SK-N-SH (cell line): ENCODE measurements around the gene PRM1.

Source experiments
- GATA2 ChIP-seq: sonication (generic); formaldehyde crosslinking; IDR thresholded peaks from 2 replicates; pipeline ENCODE4 v1.5.0; 2020; ENCODE audit warnings: mild to moderate bottlenecking, missing genetic modification reagents
- NFIC ChIP-seq: IDR thresholded peaks from 2 replicates; pipeline ENCODE4 v1.4.0; 2012; ENCODE audit warnings: borderline replicate concordance
- RAD21 ChIP-seq: IDR thresholded peaks from 2 replicates; pipeline ENCODE4 v1.6.1; 2012; ENCODE audit warnings: mild to moderate bottlenecking, low read length
- RFX5 ChIP-seq: IDR thresholded peaks from 2 replicates; pipeline ENCODE4 v1.6.1; 2012; ENCODE audit warnings: mild to moderate bottlenecking, improper control_type of control experiment, low read length
- YY1 ChIP-seq: IDR thresholded peaks from 2 replicates; pipeline ENCODE4 v1.4.0; 2012; ENCODE audit warnings: low read depth, mild to moderate bottlenecking
- TF ChIP-seq, protein P1 (sequence below): IDR thresholded peaks from 2 replicates; pipeline ENCODE4 v1.4.0; 2012; ENCODE audit warnings: low read depth, borderline replicate concordance
- TF ChIP-seq, protein P2 (sequence below): fragments of 150-350 bp; IDR thresholded peaks from 2 replicates; pipeline ENCODE4 v1.6.1; 2017; ENCODE audit warnings: antibody characterized with exemption, low read length, low read depth, borderline replicate concordance
- TF ChIP-seq, protein P3 (sequence below): fragments of 200-600 bp; sonication (generic); IDR thresholded peaks from 2 replicates; pipeline ENCODE4 v1.6.1; 2017; ENCODE audit warnings: antibody characterized with exemption, mild to moderate bottlenecking, moderate library complexity
- TF ChIP-seq, protein P4 (sequence below): IDR thresholded peaks from 2 replicates; pipeline ENCODE4 v1.4.0; 2012; ENCODE audit warnings: low read depth, borderline replicate concordance
- TF ChIP-seq, protein P5 (sequence below): IDR thresholded peaks from 2 replicates; pipeline ENCODE4 v1.4.0; 2012; ENCODE audit warnings: low read depth

DNA sequence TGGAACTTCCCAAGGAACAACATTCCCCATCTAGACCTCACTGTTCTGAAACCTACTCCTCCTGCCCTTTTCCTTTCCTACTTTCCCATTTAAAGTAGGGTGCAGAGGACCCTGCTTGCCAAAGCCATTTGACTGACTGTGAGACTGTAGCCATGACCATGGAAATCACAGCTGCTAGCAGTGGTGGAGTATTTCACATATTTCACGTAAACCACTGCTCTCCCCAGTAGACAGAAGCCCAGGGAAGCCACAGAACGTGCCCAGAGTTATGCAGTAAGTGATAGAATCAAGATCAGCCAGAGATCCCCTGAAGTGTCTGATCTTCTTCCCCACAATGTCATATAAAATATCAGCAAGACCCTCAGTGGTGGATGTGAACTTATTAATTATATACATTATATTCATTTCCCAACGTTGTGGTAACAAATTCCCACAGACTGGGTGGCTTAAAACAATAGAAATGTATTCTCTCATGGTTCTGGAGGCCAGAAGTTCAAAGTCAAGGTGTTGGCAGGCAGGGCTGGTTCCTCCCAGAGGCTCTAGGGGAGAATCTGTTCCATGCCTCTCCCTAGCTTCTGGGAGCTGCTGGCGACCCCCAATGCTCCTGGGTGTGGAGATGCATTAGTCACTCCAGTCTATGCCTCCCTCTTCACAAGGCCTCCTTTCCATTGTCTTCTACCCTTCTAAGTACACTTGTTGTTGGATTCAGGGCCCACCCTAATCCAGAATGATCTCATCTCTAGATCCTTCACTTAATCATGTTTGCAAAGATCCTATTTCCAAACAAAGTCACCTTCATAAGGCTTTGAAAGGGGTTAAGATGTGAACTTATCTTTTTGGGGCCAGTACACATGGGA, 20.7 kb upstream of the PRM1 start:
- TF ChIP-seq, protein P1, sequence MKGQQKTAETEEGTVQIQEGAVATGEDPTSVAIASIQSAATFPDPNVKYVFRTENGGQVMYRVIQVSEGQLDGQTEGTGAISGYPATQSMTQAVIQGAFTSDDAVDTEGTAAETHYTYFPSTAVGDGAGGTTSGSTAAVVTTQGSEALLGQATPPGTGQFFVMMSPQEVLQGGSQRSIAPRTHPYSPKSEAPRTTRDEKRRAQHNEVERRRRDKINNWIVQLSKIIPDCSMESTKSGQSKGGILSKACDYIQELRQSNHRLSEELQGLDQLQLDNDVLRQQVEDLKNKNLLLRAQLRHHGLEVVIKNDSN: no peak
- TF ChIP-seq RFX5 (no peak), NFIC (no peak), YY1 (no peak), GATA2 (no peak), RAD21 (no peak)
- TF ChIP-seq, protein P2, sequence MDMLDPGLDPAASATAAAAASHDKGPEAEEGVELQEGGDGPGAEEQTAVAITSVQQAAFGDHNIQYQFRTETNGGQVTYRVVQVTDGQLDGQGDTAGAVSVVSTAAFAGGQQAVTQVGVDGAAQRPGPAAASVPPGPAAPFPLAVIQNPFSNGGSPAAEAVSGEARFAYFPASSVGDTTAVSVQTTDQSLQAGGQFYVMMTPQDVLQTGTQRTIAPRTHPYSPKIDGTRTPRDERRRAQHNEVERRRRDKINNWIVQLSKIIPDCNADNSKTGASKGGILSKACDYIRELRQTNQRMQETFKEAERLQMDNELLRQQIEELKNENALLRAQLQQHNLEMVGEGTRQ: no peak
- TF ChIP-seq, protein P3, sequence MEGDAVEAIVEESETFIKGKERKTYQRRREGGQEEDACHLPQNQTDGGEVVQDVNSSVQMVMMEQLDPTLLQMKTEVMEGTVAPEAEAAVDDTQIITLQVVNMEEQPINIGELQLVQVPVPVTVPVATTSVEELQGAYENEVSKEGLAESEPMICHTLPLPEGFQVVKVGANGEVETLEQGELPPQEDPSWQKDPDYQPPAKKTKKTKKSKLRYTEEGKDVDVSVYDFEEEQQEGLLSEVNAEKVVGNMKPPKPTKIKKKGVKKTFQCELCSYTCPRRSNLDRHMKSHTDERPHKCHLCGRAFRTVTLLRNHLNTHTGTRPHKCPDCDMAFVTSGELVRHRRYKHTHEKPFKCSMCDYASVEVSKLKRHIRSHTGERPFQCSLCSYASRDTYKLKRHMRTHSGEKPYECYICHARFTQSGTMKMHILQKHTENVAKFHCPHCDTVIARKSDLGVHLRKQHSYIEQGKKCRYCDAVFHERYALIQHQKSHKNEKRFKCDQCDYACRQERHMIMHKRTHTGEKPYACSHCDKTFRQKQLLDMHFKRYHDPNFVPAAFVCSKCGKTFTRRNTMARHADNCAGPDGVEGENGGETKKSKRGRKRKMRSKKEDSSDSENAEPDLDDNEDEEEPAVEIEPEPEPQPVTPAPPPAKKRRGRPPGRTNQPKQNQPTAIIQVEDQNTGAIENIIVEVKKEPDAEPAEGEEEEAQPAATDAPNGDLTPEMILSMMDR: no peak
- TF ChIP-seq, protein P4, sequence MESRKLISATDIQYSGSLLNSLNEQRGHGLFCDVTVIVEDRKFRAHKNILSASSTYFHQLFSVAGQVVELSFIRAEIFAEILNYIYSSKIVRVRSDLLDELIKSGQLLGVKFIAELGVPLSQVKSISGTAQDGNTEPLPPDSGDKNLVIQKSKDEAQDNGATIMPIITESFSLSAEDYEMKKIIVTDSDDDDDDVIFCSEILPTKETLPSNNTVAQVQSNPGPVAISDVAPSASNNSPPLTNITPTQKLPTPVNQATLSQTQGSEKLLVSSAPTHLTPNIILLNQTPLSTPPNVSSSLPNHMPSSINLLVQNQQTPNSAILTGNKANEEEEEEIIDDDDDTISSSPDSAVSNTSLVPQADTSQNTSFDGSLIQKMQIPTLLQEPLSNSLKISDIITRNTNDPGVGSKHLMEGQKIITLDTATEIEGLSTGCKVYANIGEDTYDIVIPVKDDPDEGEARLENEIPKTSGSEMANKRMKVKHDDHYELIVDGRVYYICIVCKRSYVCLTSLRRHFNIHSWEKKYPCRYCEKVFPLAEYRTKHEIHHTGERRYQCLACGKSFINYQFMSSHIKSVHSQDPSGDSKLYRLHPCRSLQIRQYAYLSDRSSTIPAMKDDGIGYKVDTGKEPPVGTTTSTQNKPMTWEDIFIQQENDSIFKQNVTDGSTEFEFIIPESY: no peak
- TF ChIP-seq, protein P5, sequence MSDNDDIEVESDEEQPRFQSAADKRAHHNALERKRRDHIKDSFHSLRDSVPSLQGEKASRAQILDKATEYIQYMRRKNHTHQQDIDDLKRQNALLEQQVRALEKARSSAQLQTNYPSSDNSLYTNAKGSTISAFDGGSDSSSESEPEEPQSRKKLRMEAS: no peak
